Measurements from ENCODE around the gene PTPRT. TPM values are rescaled to one million over a fixed set of nuclear protein-coding genes. Genes with fewer than 3 reads are reported as not detected.

The PTPRT gene
- total and polyA plus RNA-seq, 8 donors = 0.23 to 1.8 (median 0.95) TPM

DNA sequence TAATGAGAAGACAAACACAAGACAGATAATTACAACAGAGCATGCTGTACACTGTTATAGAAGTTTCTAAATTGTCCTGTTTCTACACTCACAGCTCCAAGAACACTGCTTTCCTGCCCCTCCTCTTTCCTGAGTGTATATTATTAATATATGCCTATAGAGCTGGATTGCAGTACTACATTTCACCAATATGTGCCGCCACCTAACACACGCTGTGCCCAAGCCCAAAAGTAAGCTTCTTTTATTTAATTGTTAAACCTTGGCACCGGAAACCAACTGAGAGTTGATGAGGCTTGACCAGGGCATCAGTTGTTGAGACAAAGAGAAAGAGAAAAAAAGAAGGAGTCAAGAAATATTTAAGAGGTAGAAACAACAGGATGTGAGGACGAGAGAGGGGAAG is 16.0 kb upstream of the PTPRT start:
- H3K27me3 ChIP-seq = no peaks in the 10 kb centered on the region
- TF ChIP-seq, protein P1, sequence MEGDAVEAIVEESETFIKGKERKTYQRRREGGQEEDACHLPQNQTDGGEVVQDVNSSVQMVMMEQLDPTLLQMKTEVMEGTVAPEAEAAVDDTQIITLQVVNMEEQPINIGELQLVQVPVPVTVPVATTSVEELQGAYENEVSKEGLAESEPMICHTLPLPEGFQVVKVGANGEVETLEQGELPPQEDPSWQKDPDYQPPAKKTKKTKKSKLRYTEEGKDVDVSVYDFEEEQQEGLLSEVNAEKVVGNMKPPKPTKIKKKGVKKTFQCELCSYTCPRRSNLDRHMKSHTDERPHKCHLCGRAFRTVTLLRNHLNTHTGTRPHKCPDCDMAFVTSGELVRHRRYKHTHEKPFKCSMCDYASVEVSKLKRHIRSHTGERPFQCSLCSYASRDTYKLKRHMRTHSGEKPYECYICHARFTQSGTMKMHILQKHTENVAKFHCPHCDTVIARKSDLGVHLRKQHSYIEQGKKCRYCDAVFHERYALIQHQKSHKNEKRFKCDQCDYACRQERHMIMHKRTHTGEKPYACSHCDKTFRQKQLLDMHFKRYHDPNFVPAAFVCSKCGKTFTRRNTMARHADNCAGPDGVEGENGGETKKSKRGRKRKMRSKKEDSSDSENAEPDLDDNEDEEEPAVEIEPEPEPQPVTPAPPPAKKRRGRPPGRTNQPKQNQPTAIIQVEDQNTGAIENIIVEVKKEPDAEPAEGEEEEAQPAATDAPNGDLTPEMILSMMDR (IDR thresholded peaks at IDR 0.05) = no peak
- intact Hi-C loops (cut with DNase I) = no loop called here
- DNase-seq (no peak), ATAC-seq (no peak), FAIRE-seq (no peak)
- H3K4me3 ChIP-seq = no peak overlapping the region
- H3K9me3 ChIP-seq = no peaks in the 10 kb centered on the region
- WGBS, 2 donors = 75 to 86% methylated on average over 4 of the region's 4 CpGs
- H3K4me1 ChIP-seq = no peaks in the 10 kb centered on the region
- no peaks in the 10 kb centered on the region for H3K36me3 ChIP-seq
- H3K27ac ChIP-seq = no peak overlapping the region

DNA sequence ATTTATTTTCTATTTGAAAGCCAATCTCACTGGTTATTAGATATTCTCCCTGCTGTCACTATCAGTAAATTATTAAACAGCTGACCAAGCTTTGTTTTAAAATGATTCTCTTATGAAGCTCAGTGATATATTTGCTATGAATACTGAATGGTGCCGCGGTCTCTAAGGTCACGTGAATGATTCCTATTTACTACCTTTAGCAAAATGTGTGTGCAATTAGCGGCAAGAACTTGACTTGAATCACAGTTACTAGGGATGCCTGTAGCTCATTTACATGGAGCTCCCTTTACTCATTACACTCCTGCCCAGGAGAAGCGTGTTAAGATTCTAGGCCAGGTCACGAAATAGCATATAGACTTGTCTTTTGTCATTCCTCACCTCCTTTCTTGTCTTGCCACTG is 12.4 kb upstream of the PTPRT start:
- Histone ChIP-seq H3K27ac (no peak overlapping the region), H3K36me3 (no peaks in the 10 kb centered on the region), H3K4me1 (no peaks in the 10 kb centered on the region), H3K27me3 (no peaks in the 10 kb centered on the region), H3K4me3 (no peak overlapping the region), H3K9me3 (no peaks in the 10 kb centered on the region)
- DNase-seq (no peak), ATAC-seq (peak in 1 of 4 donors; percentile 52), FAIRE-seq (no peak)
- TF ChIP-seq, protein P1 (IDR thresholded peaks at IDR 0.05) = no peak
- intact Hi-C loops (cut with DNase I) = no loop called here
- WGBS, 2 donors = 41% methylated on average over 6 of the region's 6 CpGs

DNA sequence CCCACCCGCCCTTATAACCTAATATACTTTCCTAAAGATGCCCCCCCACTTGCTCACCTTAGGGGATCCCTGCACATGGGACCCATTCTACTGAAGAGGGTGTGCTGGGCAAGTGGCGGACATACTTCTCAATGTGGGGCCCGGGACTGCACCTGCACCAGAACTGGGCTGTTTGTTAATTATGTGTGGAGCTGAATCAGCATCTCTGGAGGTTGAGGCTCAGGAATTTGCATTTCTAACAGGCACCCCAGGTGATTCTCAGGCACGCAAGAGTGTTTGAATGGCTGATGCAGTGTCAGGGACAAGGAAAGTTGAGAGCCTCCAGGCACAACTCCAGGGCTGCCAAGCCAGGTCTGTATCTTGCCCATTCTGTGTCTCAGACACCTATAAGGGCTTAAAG is 8.9 kb upstream of the PTPRT start:
- Histone ChIP-seq H3K9me3 (no peaks in the 10 kb centered on the region), H3K36me3 (no peaks in the 10 kb centered on the region), H3K27me3 (no peaks in the 10 kb centered on the region), H3K4me1 (no peaks in the 10 kb centered on the region), H3K27ac (no peak overlapping the region), H3K4me3 (no peak overlapping the region)
- intact Hi-C loops (cut with DNase I) = no loop called here
- TF ChIP-seq, protein P1 (IDR thresholded peaks at IDR 0.05) = no peak
- no peak for DNase-seq
- 59 to 66% methylated on average over 4 of the region's 4 CpGs for WGBS, 2 donors
- no peak for FAIRE-seq
- ATAC-seq = no peak

DNA sequence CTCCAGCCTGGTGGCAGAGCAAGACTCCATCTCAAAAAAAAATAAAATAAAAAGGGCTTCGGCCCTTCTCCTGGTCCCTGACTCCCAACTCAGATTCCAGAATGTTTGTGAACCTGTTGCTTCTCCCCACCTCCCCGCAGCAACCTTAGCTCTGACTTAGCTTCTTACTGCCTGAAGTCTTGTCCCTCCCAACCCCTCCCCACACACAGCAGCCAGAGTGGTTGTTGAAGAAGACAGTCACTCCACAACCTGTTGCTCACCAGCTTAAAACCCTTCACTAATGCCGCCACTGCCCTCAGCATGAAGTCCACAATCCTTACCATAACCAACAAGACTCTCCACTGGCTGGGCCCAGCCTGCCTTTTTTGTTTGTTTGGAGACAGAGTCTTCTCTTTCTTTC is 6.5 kb upstream of the PTPRT start:
- no peaks in the 10 kb centered on the region for H3K27me3 ChIP-seq
- DNase-seq (no peak), FAIRE-seq (no peak), ATAC-seq (no peak)
- intact Hi-C loops (cut with DNase I) = no loop called here
- H3K4me1 ChIP-seq = no peaks in the 10 kb centered on the region
- TF ChIP-seq, protein P1 (IDR thresholded peaks at IDR 0.05) = no peak
- WGBS, 2 donors = 80 to 92% methylated on average over 3 of the region's 3 CpGs
- H3K9me3 ChIP-seq = no peaks in the 10 kb centered on the region
- no peak overlapping the region for H3K4me3 ChIP-seq
- no peak overlapping the region for H3K27ac ChIP-seq
- no peaks in the 10 kb centered on the region for H3K36me3 ChIP-seq

DNA sequence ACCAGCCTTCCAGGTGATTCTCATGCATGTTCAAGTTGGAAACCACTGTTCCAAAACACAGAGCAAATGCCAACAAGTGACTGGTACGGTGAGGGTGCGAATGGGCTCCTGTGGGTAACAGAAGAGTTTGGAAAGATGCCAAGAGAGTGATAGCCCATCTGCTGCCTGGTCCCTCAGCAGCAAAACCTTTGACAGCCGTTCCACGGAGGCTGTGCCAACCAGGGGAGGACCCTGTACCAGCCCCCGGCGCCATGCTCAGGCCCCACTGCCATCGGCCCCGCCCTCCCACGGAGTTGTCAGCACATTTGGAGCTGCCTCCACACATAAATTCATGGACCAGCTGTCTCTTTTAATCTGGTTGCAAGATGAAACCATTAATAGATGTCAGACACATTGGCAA is 4.4 kb upstream of the PTPRT start:
- WGBS, 2 donors = 68 to 76% methylated on average over 9 of the region's 9 CpGs

More for the DNA sequence above, 4.4 kb upstream of the PTPRT start:
- Histone ChIP-seq H3K9me3 (no peaks in the 10 kb centered on the region), H3K4me3 (no peak overlapping the region), H3K4me1 (no peaks in the 10 kb centered on the region), H3K27ac (no peak overlapping the region), H3K36me3 (no peaks in the 10 kb centered on the region), H3K27me3 (peaks cover 0 to 9% (median 0%) of the 10 kb centered on the region in 4 donors)
- ATAC-seq = no peak
- DNase-seq = no peak
- FAIRE-seq = no peak
- TF ChIP-seq, protein P1 (IDR thresholded peaks at IDR 0.05) = no peak
- intact Hi-C loops (cut with DNase I) = no loop called here

Data from pancreas (tissue), 10 donors.